HCT116 (cell line): ENCODE measurements around the gene ZNHIT1. TPM values are rescaled to one million over a fixed set of nuclear protein-coding genes. Genes with fewer than 3 reads are reported as not detected.

ENCODE experiments used
- ATAC-seq: fragments of 200-7000 bp; cut with Tn5 transposase; 2 replicates; pipeline ENCODE4 v1.9.1; 2020; ENCODE audit warnings: mild to moderate bottlenecking, moderate library complexity
- BruUV-seq: library from RNA; stranded (reverse); fragments of 400-500 nt; replicated peaks from 2 replicates; lab custom pipeline; 2021; lab: Mats Ljungman, UMichigan
- CTCF ChIA-PET: fragments of 300-600 bp; sonication (Branson Sonifier 250); formaldehyde crosslinking; loops from one replicate; lab custom pipeline; 2021; ENCODE audit warnings: antibody characterized with exemption; lab: Charles Lee
- POLR2A ChIA-PET: fragments of 300-600, 350-600 bp; sonication (Branson Sonifier 250); formaldehyde crosslinking; loops from one replicate; lab custom pipeline; 2021; ENCODE audit warnings: antibody characterized with exemption; lab: Charles Lee
- RAD21 ChIA-PET, 2 experiments: fragments of 300-600 bp; sonication (Branson Sonifier 250); formaldehyde crosslinking; loops; one replicate each; lab custom pipeline; 2023; ENCODE audit warnings: low total read pairs in 2 of 2; ENCODE audit not compliant: uncharacterized antibody in 2 of 2, unreplicated experiment in 2 of 2, low non-redundant PET in 1 of 2; lab: Charles Lee
- DNase-seq: peaks from one replicate; pipeline ENCODE4 v3.0.0-alpha.2; 2010; ENCODE audit warnings: low read depth, low spot score
- H2AFZ ChIP-seq: fragments of 200-600 bp; shearing (Covaris generic), sonication (generic); 2 replicates; pipeline ENCODE4 v1.6.1; 2017; ENCODE audit warnings: low read depth, mixed run types, mixed read lengths, antibody characterized with exemption, low read length; ENCODE audit not compliant: poor library complexity, severe bottlenecking
- H3K27ac ChIP-seq: 2 replicates; pipeline ENCODE4 v1.5.1; 2012; ENCODE audit warnings: low read depth, low read length
- H3K27me3 ChIP-seq: fragments of 200-600 bp; sonication (generic); 2 replicates; pipeline ENCODE4 v1.6.1; 2016; ENCODE audit warnings: mixed run types, low read length, mixed read lengths; ENCODE audit not compliant: insufficient read depth
- H3K36me3 ChIP-seq, 2 experiments: fragments of 200-500 bp in 1 of 2; fragments of 200-600 bp in 1 of 2; sonication (Bioruptor generic) in 1 of 2; sonication (generic) in 1 of 2; 2 replicates each; pipeline versions ENCODE4 v1.5.1 to v1.6.1; 2014 to 2016; ENCODE audit warnings: low read length in 2 of 2, inconsistent platforms in 1 of 2, mixed read lengths in 1 of 2, mixed run types in 1 of 2; ENCODE audit not compliant: insufficient read depth in 2 of 2, control insufficient read depth in 1 of 2
- H3K4me1 ChIP-seq, 2 experiments: fragments of 200-600 bp in 1 of 2; sonication (generic) in 1 of 2; 2 replicates each; pipeline versions ENCODE4 v1.5.1 to v1.6.1; 2012 to 2017; ENCODE audit warnings: low read length in 2 of 2, inconsistent platforms in 1 of 2, mild to moderate bottlenecking in 1 of 2, mixed read lengths in 1 of 2, mixed run types in 1 of 2, moderate library complexity in 1 of 2; ENCODE audit not compliant: insufficient read depth in 2 of 2, control insufficient read depth in 1 of 2
- H3K4me2 ChIP-seq: fragments of 200-600 bp; sonication (generic); 2 replicates; pipeline ENCODE4 v1.6.1; 2017; ENCODE audit warnings: mixed run types, low read length, mixed read lengths
- H3K4me3 ChIP-seq, 2 experiments: fragments of 200-600 bp in 1 of 2; sonication (generic) in 1 of 2; replicated peaks in 1 of 2; 2 replicates each; pipeline ENCODE4 v1.5.1; 2011 to 2016; ENCODE audit warnings: low read length in 2 of 2, control low read depth in 1 of 2, low read depth in 1 of 2, mild to moderate bottlenecking in 1 of 2, mixed read lengths in 1 of 2, mixed run types in 1 of 2
- H3K79me2 ChIP-seq: fragments of 200-600 bp; sonication (generic); 2 replicates; pipeline ENCODE4 v1.6.1; 2017; ENCODE audit warnings: mild to moderate bottlenecking, mixed run types, low read length, moderate library complexity, mixed read lengths; ENCODE audit not compliant: insufficient read depth
- H3K9ac ChIP-seq: fragments of 200-600 bp; sonication (generic); 2 replicates; pipeline ENCODE4 v1.6.1; 2016; ENCODE audit warnings: low read length, mixed read lengths
- H3K9me2 ChIP-seq: fragments of 200-600 bp; sonication (generic), shearing (Covaris generic); 2 replicates; pipeline ENCODE4 v1.6.1; 2017; ENCODE audit warnings: mixed run types, mild to moderate bottlenecking, moderate library complexity; ENCODE audit not compliant: insufficient read depth
- H3K9me3 ChIP-seq, 2 experiments: fragments of 200-500 bp in 1 of 2; fragments of 200-600 bp in 1 of 2; sonication (Bioruptor generic) in 1 of 2; sonication (generic) in 1 of 2; 2 replicates each; pipeline ENCODE4 v1.6.1; 2014 to 2017; ENCODE audit warnings: low read length in 2 of 2, mixed read lengths in 2 of 2, inconsistent platforms in 1 of 2, low read depth in 1 of 2, mild to moderate bottlenecking in 1 of 2, mixed run types in 1 of 2, moderate library complexity in 1 of 2; ENCODE audit not compliant: control insufficient read depth in 1 of 2, insufficient read depth in 1 of 2
- H4K20me1 ChIP-seq: fragments of 200-600 bp; sonication (generic), shearing (Covaris generic); 2 replicates; pipeline ENCODE4 v1.6.1; 2017; ENCODE audit warnings: mixed run types, mild to moderate bottlenecking, moderate library complexity; ENCODE audit not compliant: insufficient read depth
- ATF3 ChIP-seq: IDR thresholded peaks from 2 replicates; pipeline ENCODE4 v1.6.1; 2012
- CBX3 ChIP-seq: IDR thresholded peaks from 2 replicates; pipeline ENCODE4 v1.6.1; 2012; ENCODE audit warnings: low read depth
- CEBPB ChIP-seq: IDR thresholded peaks from 2 replicates; pipeline ENCODE4 v1.6.1; 2012; ENCODE audit warnings: low read depth
- CTCF ChIP-seq, 3 experiments: fragments of 200-600 bp in 1 of 3; sonication (generic) in 1 of 3; IDR thresholded peaks in 2 of 3; conservative IDR thresholded peaks in 1 of 3; 2 replicates each; pipeline ENCODE4 v1.5.1; 2012 to 2017; ENCODE audit warnings: low read depth in 2 of 3, low read length in 2 of 3, antibody characterized with exemption in 1 of 3, borderline replicate concordance in 1 of 3, control low read depth in 1 of 3, mild to moderate bottlenecking in 1 of 3, mixed read lengths in 1 of 3, mixed run types in 1 of 3, moderate library complexity in 1 of 3; ENCODE audit not compliant: insufficient read depth in 1 of 3
- ELF1 ChIP-seq: IDR thresholded peaks from 2 replicates; pipeline ENCODE4 v1.6.1; 2012; ENCODE audit warnings: low read depth, borderline replicate concordance
- EZH2 ChIP-seq: fragments of 200-600 bp; sonication (generic); IDR thresholded peaks from 2 replicates; pipeline ENCODE4 v1.6.1; 2017; ENCODE audit warnings: antibody characterized with exemption, mixed run types
- EZH2phosphoT487 ChIP-seq: fragments of 200-600 bp; IDR thresholded peaks from 2 replicates; pipeline ENCODE4 v1.6.1; 2018; ENCODE audit warnings: antibody characterized with exemption, borderline replicate concordance
- JUND ChIP-seq: IDR thresholded peaks from 2 replicates; pipeline ENCODE4 v1.6.1; 2012
- POLR2A ChIP-seq: IDR thresholded peaks from 2 replicates; pipeline ENCODE4 v1.7.0; 2011; ENCODE audit warnings: borderline replicate concordance; ENCODE audit not compliant: insufficient read depth, insufficient read length; ENCODE audit errors: extremely low read depth
- RAD21 ChIP-seq: IDR thresholded peaks from 2 replicates; pipeline ENCODE4 v1.6.1; 2012; ENCODE audit warnings: low read depth, mild to moderate bottlenecking
- REST ChIP-seq: IDR thresholded peaks from 2 replicates; pipeline ENCODE4 v1.6.1; 2012; ENCODE audit warnings: low read depth
- SIN3A ChIP-seq: IDR thresholded peaks from 2 replicates; pipeline ENCODE4 v1.6.1; 2012; ENCODE audit warnings: low read depth
- SP1 ChIP-seq: IDR thresholded peaks from 2 replicates; pipeline ENCODE4 v1.6.1; 2012; ENCODE audit warnings: low read depth
- SRF ChIP-seq: IDR thresholded peaks from 2 replicates; pipeline ENCODE4 v1.6.1; 2012; ENCODE audit warnings: low read depth
- YY1 ChIP-seq: IDR thresholded peaks from 2 replicates; pipeline ENCODE4 v1.6.1; 2011; ENCODE audit warnings: low read length, low read depth, moderate library complexity, mild to moderate bottlenecking; ENCODE audit not compliant: insufficient replicate concordance; ENCODE audit errors: extremely low read depth
- ZFX ChIP-seq: fragments of 450-650 bp; IDR thresholded peaks from 2 replicates; pipeline ENCODE4 v1.6.1; 2017
- ZNF274 ChIP-seq: fragments of 200-500 bp; sonication (Bioruptor generic); IDR thresholded peaks from 2 replicates; pipeline ENCODE4 v1.6.1; 2014; ENCODE audit warnings: mild to moderate bottlenecking, low read depth, low read length, inconsistent platforms
- intact Hi-C: fragments of 100-400 bp; cut with micrococcal nuclease; formaldehyde crosslinking; loops from 2 replicates; pipeline ENCODE4 v1.10.0; 2022
- total RNA-seq: library from RNA; stranded (reverse); gene quantifications from one replicate; pipeline ENCODE4 v1.2.1, GENCODE V29; 2021; ENCODE audit not compliant: unreplicated experiment

ZNHIT1 gene
- total RNA-seq, 1 experiment from 2014 or later: 69.4 TPM

GRCh38 chr7:101174322-101174854 is 43.6 kb upstream of the ZNHIT1 start:
- ATAC-seq (peak; percentile 7; the same call in 1 of the 2 replicates), DNase-seq (no peak)
- TF ChIP-seq ZNF274 (no peak), CTCF (IDR thresholded peaks at IDR 0.05 in 2 of 3, conservative IDR thresholded peaks at IDR 0.05 in 1 of 3; ENCODE audit: borderline replicate concordance in 1 of 3, insufficient read depth in 1 of 3, low read depth in 2 of 3, low read length in 2 of 3) (no peak), RAD21 (no peak), EZH2 (no peak), ZFX (no peak), REST (no peak), SIN3A (no peak), POLR2A (no peak), ATF3 (no peak), ELF1 (no peak), JUND (no peak), SP1 (no peak), EZH2phosphoT487 (no peak), SRF (no peak), CEBPB (no peak), CBX3 (no peak), YY1 (no peak)
- intact Hi-C loops: no loop called here
- POLR2A ChIA-PET: interaction anchor here (0.6 to 2.1 kb wide), 12 partner anchors 8 to 271 kb away, joined by 3 to 23 read pairs (median 5); partner anchors contain the start of genes FIS1, MOGAT3, PLOD3 and SERPINE1
- no peaks in the 10 kb centered on the region for H3K27me3 ChIP-seq
- H3K79me2 ChIP-seq: no peaks in the 10 kb centered on the region
- peak overlapping the region; percentile 44 for H2AFZ ChIP-seq
- CTCF ChIA-PET: interaction anchor here (0.9 to 2.9 kb wide), 7 partner anchors 8 to 108 kb away, joined by 3 to 20 read pairs (median 4); partner anchors contain the start of gene VGF
- H3K4me2 ChIP-seq: peak overlapping the region; percentile 97
- H3K9ac ChIP-seq: no peak overlapping the region
- H4K20me1 ChIP-seq: no peaks in the 10 kb centered on the region
- no peaks in the 10 kb centered on the region for H3K9me2 ChIP-seq
- RAD21 ChIA-PET: interaction anchor here in 1 of 2 experiments (0.8 to 1.0 kb wide), 2 partner anchors 18 to 30 kb away, joined by 3 to 4 read pairs; no protein-coding TSS in a partner anchor
- peaks cover 18 to 41% of the 10 kb centered on the region in 2 experiments for H3K4me1 ChIP-seq
- H3K36me3 ChIP-seq: no peaks in the 10 kb centered on the region
- peak overlapping the region in 1 of 2 experiments; percentile 63; a peak in 1 of 4 replicates for H3K4me3 ChIP-seq
- BruUV-seq: TSS peak; percentile 98
- no peaks in the 10 kb centered on the region for H3K9me3 ChIP-seq
- peak overlapping the region; percentile 67 for H3K27ac ChIP-seq
